T-helper 2 cell treated with Interferon-gamma antibody and Interleukin-4, amounts not matched to agents 100 ng/mL and 5 ng/mL, for 36 hours (primary cell): Measurements from ENCODE around the gene MRPL11. TPM values are rescaled to one million over a fixed set of nuclear protein-coding genes. Genes with fewer than 3 reads are reported as not detected.
"Not testable (repeated sequence)": the region's sequence is repeated elsewhere in the genome, so short reads cannot be mapped to it uniquely, and the experiment has no call there.

Experiments used
- intact Hi-C: fragments of 100-400 bp; cut with micrococcal nuclease; formaldehyde crosslinking; loops from one replicate; pipeline ENCODE4 v1.15.1; 2023
- total RNA-seq: library from RNA; stranded (reverse); gene quantifications from 2 replicates; pipeline ENCODE4 v1.2.3, GENCODE V29; 2022

MRPL11 gene
- total RNA-seq, 1 donor from 2014 or later = 87.6 TPM

DNA sequence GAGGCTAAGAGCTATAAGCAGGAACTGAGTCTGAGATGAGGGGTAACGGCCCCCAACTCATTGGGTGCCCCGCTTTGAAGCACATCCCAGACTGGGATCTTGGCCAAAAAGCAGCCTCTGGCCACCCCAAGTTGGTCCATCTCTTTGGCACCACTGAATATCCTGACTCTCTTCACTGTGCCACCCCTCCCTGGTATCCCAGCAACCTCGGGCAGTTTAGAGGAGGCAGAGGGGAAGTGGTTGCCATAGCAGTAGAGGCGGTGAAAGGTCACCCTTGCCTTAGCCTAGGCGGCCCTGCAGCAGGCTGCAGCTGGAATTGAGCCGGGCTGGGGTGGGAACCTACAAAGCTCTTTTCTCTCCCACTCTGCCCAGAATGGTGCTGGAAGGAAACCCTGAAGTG lies 29.1 kb upstream of the MRPL11 start:
- intact Hi-C loops = no loop called here

DNA sequence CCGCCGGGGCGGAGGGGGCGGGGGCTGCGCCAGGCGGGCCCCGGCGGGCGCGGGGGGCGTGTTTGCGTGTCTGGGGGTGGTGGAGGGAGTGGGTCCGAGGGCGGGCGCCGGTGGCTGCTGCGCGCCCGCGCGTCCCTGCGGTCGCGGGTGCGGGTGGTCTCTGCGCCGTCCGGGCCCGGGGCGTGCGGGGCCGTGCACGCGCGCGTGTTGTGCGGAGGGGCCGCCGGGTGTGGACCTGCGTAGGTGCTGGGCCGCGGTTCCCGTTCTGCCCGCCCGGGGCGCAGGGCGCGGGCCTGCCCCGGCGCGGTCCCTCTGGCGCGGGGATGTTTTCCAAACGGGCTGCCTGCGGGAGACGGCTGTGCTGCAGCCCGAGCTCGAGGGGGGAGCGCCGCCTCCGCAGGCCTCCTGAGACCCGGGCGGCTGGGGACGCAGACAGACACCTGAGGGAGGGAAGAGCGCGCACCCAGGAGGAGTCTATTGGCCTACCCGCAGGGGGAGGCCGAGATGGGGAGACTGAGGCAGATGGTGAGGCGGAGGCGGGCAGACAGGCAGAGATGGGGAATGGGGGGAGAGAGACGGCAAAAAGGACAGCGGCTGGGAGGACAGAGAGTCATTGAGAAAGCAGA lies 28.5 kb upstream of the MRPL11 start:
- intact Hi-C loops = no loop called here

GRCh38 chr11:66466225-66467033 lies 27.8 kb upstream of the MRPL11 start, which contains the start of gene PELI3:
Gene PELI3 (plus strand): TSS chr11:66466905. CDS start chr11:66468129, 1,224 bp downstream.
- intact Hi-C loops = loop anchor here (1.0 kb wide), 3 partner anchors 14 to 154 kb away; partner anchors contain the start of gene DPP3

DNA sequence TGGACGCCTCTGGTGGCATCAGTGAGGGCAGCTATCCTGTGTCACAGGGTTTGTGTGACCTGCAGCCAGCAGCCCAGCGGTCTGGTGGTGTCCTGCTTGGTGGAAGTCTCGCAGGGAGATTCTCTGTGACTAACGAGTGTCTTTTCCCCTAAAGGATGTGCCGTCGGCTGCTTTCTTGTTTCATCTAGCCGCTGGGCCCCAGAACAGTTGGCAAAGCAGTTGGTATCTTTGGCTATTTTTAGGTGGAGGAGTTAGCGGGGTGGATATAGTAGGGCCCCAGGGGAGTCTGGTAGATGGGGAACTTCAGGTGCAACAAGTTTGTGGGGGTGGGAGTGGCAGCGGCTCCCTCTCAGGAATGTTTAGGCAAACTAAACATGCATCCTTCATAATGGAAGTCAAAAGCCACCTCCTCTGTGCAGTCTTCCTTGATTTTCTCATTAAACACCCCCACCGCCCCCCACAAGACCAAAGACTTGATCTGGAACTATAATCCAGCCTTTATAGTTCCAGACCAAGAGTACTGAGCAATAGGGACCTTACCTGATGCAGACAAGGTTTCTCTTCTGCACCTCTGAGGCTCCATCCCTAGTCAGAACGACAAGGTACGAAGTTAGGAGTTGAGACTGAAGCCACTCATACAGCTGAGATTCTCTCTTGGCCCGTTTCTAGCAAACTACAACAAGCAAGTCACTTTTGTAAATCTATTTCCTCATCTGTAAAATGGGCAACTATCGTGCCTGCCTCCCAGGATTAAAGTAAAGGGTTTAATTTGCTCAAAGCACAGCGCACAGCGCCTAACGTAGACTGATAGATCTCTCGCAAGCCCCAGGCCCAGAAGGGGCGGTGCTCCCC lies 27.0 kb upstream of the MRPL11 start:
- intact Hi-C loops = loop anchor here (1.0 kb wide), 3 partner anchors 15 to 153 kb away; partner anchors contain the start of gene DPP3

GRCh38 chr11:66464916-66465315 lies 26.3 kb upstream of the MRPL11 start:
- intact Hi-C loops = no loop called here

DNA sequence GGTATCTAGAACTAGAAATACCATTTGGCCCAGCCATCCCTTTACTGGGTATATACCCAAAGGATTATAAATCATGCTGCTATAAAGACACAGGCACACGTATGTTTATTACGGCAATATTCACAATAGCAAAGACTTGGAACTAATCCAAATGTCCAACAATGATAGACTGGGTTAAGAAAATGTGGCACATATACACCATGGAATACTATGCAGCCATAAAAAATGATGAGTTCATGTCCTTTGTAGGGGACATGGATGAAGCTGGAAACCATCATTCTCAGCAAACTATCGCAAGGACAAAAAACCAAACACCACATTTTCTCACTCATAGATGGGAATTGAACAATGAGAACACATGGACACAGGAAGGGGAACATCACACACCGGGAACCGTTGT lies 25.5 kb upstream of the MRPL11 start:
- intact Hi-C loops = not testable (repeated sequence)

DNA sequence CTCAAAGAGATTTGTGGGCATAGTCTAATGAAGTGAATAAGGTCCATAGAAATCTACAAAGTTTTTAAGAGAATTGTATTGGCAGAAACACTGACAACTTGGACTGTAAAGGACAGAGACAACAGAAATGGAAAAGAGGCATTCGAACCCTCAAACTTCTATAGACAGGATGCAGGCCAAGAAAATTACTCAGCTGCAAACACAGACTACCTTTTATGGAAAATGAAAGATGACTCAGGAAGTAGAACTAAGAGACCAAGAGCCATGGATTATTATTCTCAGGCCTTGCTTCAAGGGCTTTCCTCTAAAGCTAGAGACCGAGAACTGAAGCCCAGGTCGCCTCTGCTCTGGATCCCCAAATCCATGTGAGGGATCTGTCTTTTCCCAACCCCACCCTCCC lies 24.3 kb upstream of the MRPL11 start:
- intact Hi-C loops = no loop called here

- intact Hi-C loops = no loop called here
Measured at GRCh38 chr11:66462010-66462409, 23.4 kb upstream of the MRPL11 start.

- intact Hi-C loops = no loop called here
Measured at GRCh38 chr11:66459138-66459778, 20.6 kb upstream of the MRPL11 start.

- intact Hi-C loops = no loop called here
Measured at GRCh38 chr11:66457826-66458225, 19.2 kb upstream of the MRPL11 start.

- intact Hi-C loops = no loop called here
Measured at GRCh38 chr11:66454828-66455227, 16.2 kb upstream of the MRPL11 start.

GRCh38 chr11:66454247-66454646 lies 15.6 kb upstream of the MRPL11 start:
- intact Hi-C loops = no loop called here

DNA sequence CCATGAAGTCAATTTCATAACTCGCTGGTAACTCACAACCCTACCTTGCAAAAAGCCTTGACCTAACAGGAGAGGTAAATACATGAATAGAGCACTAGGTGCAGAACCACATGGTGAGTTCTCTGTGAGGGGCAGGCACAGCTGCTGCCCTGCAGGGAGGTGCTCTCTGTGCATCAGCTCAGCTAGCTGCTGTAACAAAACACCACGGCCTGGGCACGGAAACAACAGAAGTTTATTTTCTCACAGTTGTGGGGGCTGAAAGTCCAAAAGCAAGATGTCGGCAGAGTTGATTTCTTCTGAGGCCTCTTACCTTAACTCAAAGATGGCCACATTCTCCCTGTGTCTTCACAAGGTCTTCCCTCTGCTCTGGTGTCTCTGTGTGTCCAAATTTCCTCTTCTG lies 13.0 kb upstream of the MRPL11 start:
- intact Hi-C loops = no loop called here

DNA sequence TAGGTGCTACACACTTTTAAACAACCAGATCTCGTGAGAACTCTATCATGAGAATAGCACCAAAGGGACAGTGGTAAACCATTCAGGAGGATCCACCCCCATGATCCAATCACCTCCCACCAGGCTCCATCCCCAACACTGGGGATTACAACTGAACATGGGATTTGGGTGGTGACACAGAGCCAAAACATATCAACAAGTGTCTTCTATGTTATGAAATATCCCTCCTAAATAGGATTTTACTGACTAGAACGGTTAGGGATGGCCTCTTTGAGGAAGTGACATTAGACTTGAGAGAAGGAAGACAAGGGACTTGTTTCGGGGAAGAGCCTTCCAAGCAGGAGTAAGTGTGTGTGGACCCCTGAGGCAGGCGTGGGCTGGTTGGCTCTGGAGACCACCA lies 11.9 kb upstream of the MRPL11 start:
- intact Hi-C loops = no loop called here

DNA sequence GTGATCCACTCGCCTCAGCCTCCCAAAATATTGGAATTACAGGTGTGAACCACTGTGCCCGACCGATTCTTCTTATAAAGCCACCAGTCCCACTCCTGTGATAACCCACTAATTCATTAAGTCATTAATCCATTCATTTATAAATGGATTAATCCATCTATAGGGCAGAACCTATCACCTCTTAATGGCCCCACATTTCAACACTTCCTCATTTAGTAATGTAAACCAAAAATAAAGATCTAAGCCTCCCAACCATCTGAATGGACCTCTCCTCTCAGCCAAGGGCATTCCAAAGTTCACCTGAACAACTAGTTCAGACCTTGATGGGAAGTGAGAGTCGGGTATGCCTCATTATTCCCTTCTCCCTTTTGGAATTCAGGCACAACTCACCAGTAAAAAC lies 9.9 kb upstream of the MRPL11 start:
- intact Hi-C loops = no loop called here

- intact Hi-C loops = no loop called here
Measured at GRCh38 chr11:66447012-66447411, 8.4 kb upstream of the MRPL11 start.

- intact Hi-C loops = no loop called here
Measured at GRCh38 chr11:66443602-66444001, 5.0 kb upstream of the MRPL11 start.

GRCh38 chr11:66440940-66441282 lies 2.3 kb upstream of the MRPL11 start:
- intact Hi-C loops = not testable (repeated sequence)

DNA sequence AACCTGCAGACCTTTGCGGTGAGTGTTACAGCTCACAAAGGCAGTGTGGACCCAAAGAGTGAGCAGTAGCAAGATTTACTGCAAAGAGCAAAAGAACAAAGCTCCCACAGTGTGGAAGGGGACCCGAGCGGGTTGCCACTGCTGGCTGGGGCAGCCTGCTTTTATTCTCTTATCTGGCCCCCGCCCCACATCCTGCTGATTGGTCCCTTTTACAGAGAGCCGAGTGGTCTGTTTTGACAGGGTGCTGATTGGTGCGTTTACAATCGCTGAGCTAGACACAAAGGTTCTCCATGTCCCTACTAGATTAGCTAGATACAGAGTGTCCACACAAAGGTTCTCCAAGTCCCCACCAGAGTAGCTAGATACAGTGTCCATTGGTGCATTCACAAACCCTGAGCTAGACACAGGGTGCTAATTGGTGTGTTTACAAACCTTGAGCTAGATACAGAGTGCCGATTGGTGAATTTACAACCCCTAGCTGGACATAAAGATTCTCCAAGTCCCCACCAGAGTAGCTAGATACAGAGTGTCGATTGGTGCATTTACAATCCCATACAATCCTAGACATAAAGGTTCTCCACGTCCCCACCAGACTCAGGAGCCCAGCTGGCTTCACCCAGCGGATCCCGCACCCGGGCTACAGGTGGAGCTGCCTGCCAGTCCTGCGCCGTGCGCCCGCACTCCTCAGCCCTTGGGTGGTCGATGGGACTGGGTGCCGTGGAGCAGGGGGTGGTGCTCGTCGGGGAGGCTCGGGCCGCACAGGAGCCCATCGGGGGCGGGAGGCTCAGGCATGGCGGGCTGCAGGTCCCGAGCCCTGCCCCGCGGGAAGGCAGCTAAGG lies 1.7 kb upstream of the MRPL11 start:
- intact Hi-C loops = not testable (repeated sequence)

DNA sequence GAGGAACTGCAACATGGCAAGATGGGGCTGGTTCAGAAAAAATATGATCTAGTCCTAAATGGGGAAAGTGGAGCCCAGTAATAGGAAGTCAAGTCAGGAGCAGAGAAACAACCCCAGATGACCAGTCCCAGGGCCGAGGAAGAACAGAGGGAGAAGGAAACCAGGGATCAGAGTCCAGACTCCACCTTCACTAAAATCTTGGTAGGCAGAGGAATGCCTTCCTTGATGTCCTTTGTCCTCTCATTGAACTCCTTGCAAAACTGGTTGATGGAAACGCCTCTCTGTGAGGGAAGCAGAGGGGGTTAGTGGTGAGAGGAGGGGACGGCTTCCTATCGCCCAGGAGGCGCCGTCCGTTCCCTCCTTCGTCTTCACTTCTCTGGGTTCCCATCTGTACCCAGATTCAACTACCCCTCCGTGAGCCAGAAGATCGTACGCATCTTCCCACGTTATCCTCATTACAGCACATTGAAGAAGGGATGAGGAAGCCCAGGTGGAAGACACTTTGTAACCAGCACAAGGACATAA lies 607 bp downstream of the MRPL11 start:
- intact Hi-C loops = loop anchor here (1.0 to 5.0 kb wide), 3 partner anchors 17 to 91 kb away; partner anchors contain the start of genes B4GAT1, BRMS1 and NPAS4
